Measurements from ENCODE around the gene THOC5.

THOC5 gene

DNA sequence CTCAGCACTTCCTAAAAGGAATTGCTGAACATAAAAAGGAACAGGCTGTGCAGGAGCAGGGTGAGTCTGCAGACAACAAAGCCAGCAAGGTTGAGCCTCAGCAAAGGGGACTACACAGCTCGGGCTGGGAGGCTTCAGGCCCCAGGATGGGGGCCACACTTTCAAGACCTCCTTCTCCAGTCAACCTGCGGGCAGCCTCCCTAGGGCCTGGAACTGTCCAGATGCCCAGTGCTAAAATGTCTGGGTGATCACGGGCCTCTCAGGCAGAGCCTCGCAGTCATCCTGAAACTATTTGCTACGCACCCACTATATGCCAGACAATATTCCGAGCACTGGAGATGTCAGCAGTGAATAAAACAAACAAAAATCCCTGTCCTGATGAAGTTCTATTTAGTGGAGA, 77.4 kb downstream of the THOC5 start:
- ChIA-PET POLR2A (no interaction called here), CTCF (interaction anchor here (0.6 kb wide), 2 partner anchors 82 to 950 kb away, joined by 3 read pairs; no protein-coding TSS in a partner anchor)
- H3K9me3 ChIP-seq (ENCODE audit: control insufficient read depth, insufficient read depth, low read depth, low read length): no peaks in the 10 kb centered on the region
- H3K36me3 ChIP-seq (ENCODE audit: control insufficient read depth in 2 of 2, insufficient read depth in 1 of 2, low read length in 2 of 2): no peaks in the 10 kb centered on the region
- H3K4me1 ChIP-seq (ENCODE audit: control insufficient read depth, insufficient read depth, low read length): no peaks in the 10 kb centered on the region
- H3K4me3 ChIP-seq (ENCODE audit: low read depth, low read length): no peak overlapping the region
- no peak overlapping the region for H3K27ac ChIP-seq (ENCODE audit: extremely low read depth, low read depth, low read length)
- TF ChIP-seq, protein P1, sequence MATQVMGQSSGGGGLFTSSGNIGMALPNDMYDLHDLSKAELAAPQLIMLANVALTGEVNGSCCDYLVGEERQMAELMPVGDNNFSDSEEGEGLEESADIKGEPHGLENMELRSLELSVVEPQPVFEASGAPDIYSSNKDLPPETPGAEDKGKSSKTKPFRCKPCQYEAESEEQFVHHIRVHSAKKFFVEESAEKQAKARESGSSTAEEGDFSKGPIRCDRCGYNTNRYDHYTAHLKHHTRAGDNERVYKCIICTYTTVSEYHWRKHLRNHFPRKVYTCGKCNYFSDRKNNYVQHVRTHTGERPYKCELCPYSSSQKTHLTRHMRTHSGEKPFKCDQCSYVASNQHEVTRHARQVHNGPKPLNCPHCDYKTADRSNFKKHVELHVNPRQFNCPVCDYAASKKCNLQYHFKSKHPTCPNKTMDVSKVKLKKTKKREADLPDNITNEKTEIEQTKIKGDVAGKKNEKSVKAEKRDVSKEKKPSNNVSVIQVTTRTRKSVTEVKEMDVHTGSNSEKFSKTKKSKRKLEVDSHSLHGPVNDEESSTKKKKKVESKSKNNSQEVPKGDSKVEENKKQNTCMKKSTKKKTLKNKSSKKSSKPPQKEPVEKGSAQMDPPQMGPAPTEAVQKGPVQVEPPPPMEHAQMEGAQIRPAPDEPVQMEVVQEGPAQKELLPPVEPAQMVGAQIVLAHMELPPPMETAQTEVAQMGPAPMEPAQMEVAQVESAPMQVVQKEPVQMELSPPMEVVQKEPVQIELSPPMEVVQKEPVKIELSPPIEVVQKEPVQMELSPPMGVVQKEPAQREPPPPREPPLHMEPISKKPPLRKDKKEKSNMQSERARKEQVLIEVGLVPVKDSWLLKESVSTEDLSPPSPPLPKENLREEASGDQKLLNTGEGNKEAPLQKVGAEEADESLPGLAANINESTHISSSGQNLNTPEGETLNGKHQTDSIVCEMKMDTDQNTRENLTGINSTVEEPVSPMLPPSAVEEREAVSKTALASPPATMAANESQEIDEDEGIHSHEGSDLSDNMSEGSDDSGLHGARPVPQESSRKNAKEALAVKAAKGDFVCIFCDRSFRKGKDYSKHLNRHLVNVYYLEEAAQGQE (tag by site-specific recombination; IDR thresholded peaks at IDR 0.05): peak; percentile 72
- TF ChIP-seq KLF8 (tag by site-specific recombination; IDR thresholded peaks at IDR 0.05): no peak

DNA sequence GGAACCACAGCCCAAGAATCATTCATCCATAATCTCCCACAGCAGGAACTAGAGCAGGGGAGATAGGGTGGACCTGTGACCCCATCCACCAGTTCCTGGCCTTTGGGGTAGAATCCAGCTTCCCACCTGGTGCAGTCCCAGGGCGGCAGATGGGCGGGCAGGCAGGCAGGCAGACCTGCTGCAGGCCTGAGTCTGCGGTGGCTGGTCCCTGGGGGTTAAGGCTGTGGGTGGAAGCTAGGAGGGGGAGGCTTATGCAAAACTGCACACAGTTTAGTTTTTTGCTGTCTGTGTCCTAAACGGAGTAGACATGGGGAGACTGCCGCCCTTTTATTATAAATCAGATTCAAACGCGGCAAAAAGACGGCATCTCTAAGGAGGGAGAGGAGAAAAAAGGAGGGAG, 78.0 kb downstream of the THOC5 start:
- Histone ChIP-seq H3K36me3 (ENCODE audit: control insufficient read depth in 2 of 2, insufficient read depth in 1 of 2, low read length in 2 of 2) (no peaks in the 10 kb centered on the region), H3K27ac (ENCODE audit: extremely low read depth, low read depth, low read length) (no peak overlapping the region), H3K4me3 (ENCODE audit: low read depth, low read length) (no peak overlapping the region), H3K4me1 (ENCODE audit: control insufficient read depth, insufficient read depth, low read length) (no peaks in the 10 kb centered on the region), H3K9me3 (ENCODE audit: control insufficient read depth, insufficient read depth, low read depth, low read length) (no peaks in the 10 kb centered on the region)
- ChIA-PET CTCF (interaction anchor here (0.6 to 1.4 kb wide), 2 partner anchors 16 to 49 kb away, joined by 3 to 4 read pairs; no protein-coding TSS in a partner anchor), POLR2A (no interaction called here)
- TF ChIP-seq ZNF658 (tag by site-specific recombination; IDR thresholded peaks at IDR 0.05) (no peak), ZNF426 (tag by site-specific recombination; IDR thresholded peaks at IDR 0.05) (no peak), ZFHX2 (tag by site-specific recombination; conservative IDR thresholded peaks at IDR 0.05) (peak; percentile 69), EGR2 (tag by site-specific recombination; IDR thresholded peaks at IDR 0.05; ENCODE audit: low read depth) (peak; percentile 58)

DNA sequence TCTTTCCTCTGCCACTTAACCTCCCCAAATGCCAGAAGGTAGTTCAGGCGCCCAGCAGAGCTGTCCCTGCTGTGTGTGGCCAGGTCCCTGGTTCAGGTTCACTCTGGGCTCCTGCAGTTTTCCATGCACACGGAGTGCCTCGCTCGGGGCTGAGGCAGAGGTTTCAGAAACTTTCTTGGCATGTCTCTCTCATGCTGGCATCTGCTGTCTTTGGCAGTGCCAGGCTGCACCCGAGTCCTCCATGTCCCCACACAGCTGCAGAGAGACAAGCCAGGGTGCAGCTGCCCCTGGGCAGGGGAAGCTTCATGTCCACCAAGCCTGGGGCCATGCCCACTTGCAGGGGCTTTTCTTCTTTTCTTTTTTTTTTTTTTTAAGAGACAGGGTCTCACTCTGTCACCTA, 80.6 kb downstream of the THOC5 start:
- ChIA-PET POLR2A (no interaction called here), CTCF (interaction anchor here (0.5 to 2.4 kb wide), 3 partner anchors 18 to 1140 kb away, joined by 4 to 12 read pairs (median 5); no protein-coding TSS in a partner anchor)
- H3K4me3 ChIP-seq (ENCODE audit: low read depth, low read length): no peak overlapping the region
- H3K27ac ChIP-seq (ENCODE audit: extremely low read depth, low read depth, low read length): no peak overlapping the region
- H3K9me3 ChIP-seq (ENCODE audit: control insufficient read depth, insufficient read depth, low read depth, low read length): no peaks in the 10 kb centered on the region
- TF ChIP-seq ZNF416 (tag by site-specific recombination; IDR thresholded peaks at IDR 0.05): no peak
- TF ChIP-seq ZNF341 (tag by site-specific recombination; IDR thresholded peaks at IDR 0.05; ENCODE audit: low read depth): no peak
- TF ChIP-seq TCF7L2 (IDR thresholded peaks at IDR 0.05; ENCODE audit: borderline replicate concordance, low read depth, low read length): no peak
- TF ChIP-seq, protein P2, sequence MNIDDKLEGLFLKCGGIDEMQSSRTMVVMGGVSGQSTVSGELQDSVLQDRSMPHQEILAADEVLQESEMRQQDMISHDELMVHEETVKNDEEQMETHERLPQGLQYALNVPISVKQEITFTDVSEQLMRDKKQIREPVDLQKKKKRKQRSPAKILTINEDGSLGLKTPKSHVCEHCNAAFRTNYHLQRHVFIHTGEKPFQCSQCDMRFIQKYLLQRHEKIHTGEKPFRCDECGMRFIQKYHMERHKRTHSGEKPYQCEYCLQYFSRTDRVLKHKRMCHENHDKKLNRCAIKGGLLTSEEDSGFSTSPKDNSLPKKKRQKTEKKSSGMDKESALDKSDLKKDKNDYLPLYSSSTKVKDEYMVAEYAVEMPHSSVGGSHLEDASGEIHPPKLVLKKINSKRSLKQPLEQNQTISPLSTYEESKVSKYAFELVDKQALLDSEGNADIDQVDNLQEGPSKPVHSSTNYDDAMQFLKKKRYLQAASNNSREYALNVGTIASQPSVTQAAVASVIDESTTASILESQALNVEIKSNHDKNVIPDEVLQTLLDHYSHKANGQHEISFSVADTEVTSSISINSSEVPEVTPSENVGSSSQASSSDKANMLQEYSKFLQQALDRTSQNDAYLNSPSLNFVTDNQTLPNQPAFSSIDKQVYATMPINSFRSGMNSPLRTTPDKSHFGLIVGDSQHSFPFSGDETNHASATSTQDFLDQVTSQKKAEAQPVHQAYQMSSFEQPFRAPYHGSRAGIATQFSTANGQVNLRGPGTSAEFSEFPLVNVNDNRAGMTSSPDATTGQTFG (tag by site-specific recombination; IDR thresholded peaks at IDR 0.05; ENCODE audit: borderline replicate concordance): no peak
- TF ChIP-seq OSR2 (tag by site-specific recombination; IDR thresholded peaks at IDR 0.05): no peak
- no peak for TF ChIP-seq ZNF366 (tag by site-specific recombination; conservative IDR thresholded peaks at IDR 0.05)
- TF ChIP-seq, protein P3, sequence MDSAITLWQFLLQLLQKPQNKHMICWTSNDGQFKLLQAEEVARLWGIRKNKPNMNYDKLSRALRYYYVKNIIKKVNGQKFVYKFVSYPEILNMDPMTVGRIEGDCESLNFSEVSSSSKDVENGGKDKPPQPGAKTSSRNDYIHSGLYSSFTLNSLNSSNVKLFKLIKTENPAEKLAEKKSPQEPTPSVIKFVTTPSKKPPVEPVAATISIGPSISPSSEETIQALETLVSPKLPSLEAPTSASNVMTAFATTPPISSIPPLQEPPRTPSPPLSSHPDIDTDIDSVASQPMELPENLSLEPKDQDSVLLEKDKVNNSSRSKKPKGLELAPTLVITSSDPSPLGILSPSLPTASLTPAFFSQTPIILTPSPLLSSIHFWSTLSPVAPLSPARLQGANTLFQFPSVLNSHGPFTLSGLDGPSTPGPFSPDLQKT (IDR thresholded peaks at IDR 0.05; ENCODE audit: borderline replicate concordance, low read depth, low read length): no peak
- TF ChIP-seq TRIM28 (IDR thresholded peaks at IDR 0.05; ENCODE audit: borderline replicate concordance, low read length): no peak
- no peak for TF ChIP-seq ZXDB (tag by site-specific recombination; IDR thresholded peaks at IDR 0.05)
- no peak for TF ChIP-seq KLF9 (tag by site-specific recombination; IDR thresholded peaks at IDR 0.05; ENCODE audit: low read depth)
- TF ChIP-seq, protein P4, sequence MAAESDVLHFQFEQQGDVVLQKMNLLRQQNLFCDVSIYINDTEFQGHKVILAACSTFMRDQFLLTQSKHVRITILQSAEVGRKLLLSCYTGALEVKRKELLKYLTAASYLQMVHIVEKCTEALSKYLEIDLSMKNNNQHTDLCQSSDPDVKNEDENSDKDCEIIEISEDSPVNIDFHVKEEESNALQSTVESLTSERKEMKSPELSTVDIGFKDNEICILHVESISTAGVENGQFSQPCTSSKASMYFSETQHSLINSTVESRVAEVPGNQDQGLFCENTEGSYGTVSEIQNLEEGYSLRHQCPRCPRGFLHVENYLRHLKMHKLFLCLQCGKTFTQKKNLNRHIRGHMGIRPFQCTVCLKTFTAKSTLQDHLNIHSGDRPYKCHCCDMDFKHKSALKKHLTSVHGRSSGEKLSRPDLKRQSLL (tag by site-specific recombination; IDR thresholded peaks at IDR 0.05): no peak
- TF ChIP-seq ZNF585B (tag by site-specific recombination; IDR thresholded peaks at IDR 0.05): no peak
- H3K36me3 ChIP-seq (ENCODE audit: control insufficient read depth in 2 of 2, insufficient read depth in 1 of 2, low read length in 2 of 2): no peaks in the 10 kb centered on the region
- H3K4me1 ChIP-seq (ENCODE audit: control insufficient read depth, insufficient read depth, low read length): no peaks in the 10 kb centered on the region

All from HEK293 (cell line).